ENCODE measurements around the gene DRG2. TPM values are rescaled to one million over a fixed set of nuclear protein-coding genes. Genes with fewer than 3 reads are reported as not detected.

Gene DRG2
- total and polyA plus RNA-seq, 2 of the 4 experiments (the other 2 are of a cell fraction) = 43.6 to 45.1 TPM

GRCh38 chr17:18100616-18101015 lies 12.9 kb downstream of the DRG2 start:
- Histone ChIP-seq H4K91ac (ENCODE audit: insufficient read depth, low read depth, low read length) (no peak overlapping the region), H3K9ac (ENCODE audit: low read depth, low read length) (no peak overlapping the region), H3K56ac (ENCODE audit: extremely low read depth, insufficient read depth, low read length) (no peak overlapping the region), H2BK20ac (ENCODE audit: low read depth, low read length) (no peak overlapping the region), H2AFZ (replicated peaks; ENCODE audit: low read length, poor library complexity) (no peak overlapping the region), H3K14ac (replicated peaks; ENCODE audit: low read depth, low read length) (no peak overlapping the region), H2AK9ac (replicated peaks; ENCODE audit: low read depth, low read length, poor library complexity) (no peak overlapping the region), H3K27ac (ENCODE audit: insufficient read depth, low read length) (no peak overlapping the region), H3K27me3 (ENCODE audit: control insufficient read depth, insufficient read depth, low read length) (no peaks in the 10 kb centered on the region), H2BK120ac (ENCODE audit: low read depth, low read length) (no peak overlapping the region), H3K23ac (ENCODE audit: low read depth, low read length) (no peak overlapping the region), H4K5ac (ENCODE audit: low read depth, low read length) (no peak overlapping the region), H4K20me1 (ENCODE audit: insufficient read depth, low read length) (peaks cover 10% of the 10 kb centered on the region), H3K4me1 (ENCODE audit: control insufficient read depth, insufficient read depth, low read length) (no peaks in the 10 kb centered on the region), H2AK5ac (ENCODE audit: low read depth, low read length) (no peak overlapping the region), H3K36me3 (ENCODE audit: control insufficient read depth, insufficient read depth, low read length) (peaks cover 79% of the 10 kb centered on the region), H3K4ac (ENCODE audit: low read depth, low read length) (no peak overlapping the region), H3K4me2 (ENCODE audit: low read depth, low read length) (no peak overlapping the region), H2BK15ac (ENCODE audit: low read depth, low read length) (no peak overlapping the region), H3K18ac (ENCODE audit: low read depth, low read length) (no peak overlapping the region), H3K79me1 (ENCODE audit: low read depth in 1 of 2, low read length in 2 of 2) (peaks cover 3 to 9% of the 10 kb centered on the region in 2 experiments; a peak in 2 of 4 replicates), H3K4me3 (ENCODE audit: insufficient read depth, low read depth, low read length) (no peak overlapping the region), H3K9me1 (ENCODE audit: insufficient read depth, low read length) (peaks cover 5% of the 10 kb centered on the region; the same call in 1 of the 2 replicates), H4K8ac (ENCODE audit: low read depth in 2 of 2, low read length in 2 of 2) (no peak overlapping the region), H3K9me3 (ENCODE audit: control insufficient read depth, insufficient read depth, low read length) (no peaks in the 10 kb centered on the region), H2BK5ac (ENCODE audit: low read depth, low read length, poor library complexity, severe bottlenecking) (no peak overlapping the region)
- ChIA-PET CTCF (no interaction called here), POLR2A (ENCODE audit: unreplicated experiment) (no interaction called here)
- no TSS peak for BruUV-seq (replicated peaks)
- intact Hi-C loops (cut with micrococcal nuclease) (no loop called here), dilution Hi-C loops (cut with HindIII; ENCODE audit: low sequenced_read_pairs, unreplicated experiment) (no loop called here), in situ Hi-C loops (cut with MboI; ENCODE audit: low sequenced_read_pairs) (no loop called here)
- ATAC-seq (ENCODE audit: low read depth) (no peak), DNase-seq (no peak)
- 85% methylated on average over 8 of the region's 10 CpGs; no CpG with 5 or more reads in 1 of the 2 experiments for WGBS, 2 experiments (ENCODE audit: extremely low coverage in 2 of 2, insufficient read length in 1 of 2)
- no peak for TF ChIP-seq CHD1 (IDR thresholded peaks at IDR 0.05; ENCODE audit: low read depth, low read length)

All from IMR-90 (cell line).